Subcutaneous adipose tissue (tissue), 4 donors: ENCODE results near the gene CWC22. TPM values are rescaled to one million over a fixed set of nuclear protein-coding genes. Genes with fewer than 3 reads are reported as not detected.

Source experiments
- total RNA-seq, 4 donors: library from RNA; depleted of rRNA; stranded (reverse); fragments of >200 nt; gene quantifications; one replicate each; pipeline ENCODE4 v1.1.0, GENCODE V29; 2016
- TF ChIP-seq, protein P1 (sequence below): fragments of 450-650 bp; IDR thresholded peaks from one replicate; pipeline ENCODE4 v1.5.1; 2016; ENCODE audit warnings: low read depth, mild to moderate bottlenecking, control low read depth, antibody characterized with exemption, moderate library complexity

Gene CWC22
- total RNA-seq, 4 donors from 2014 or later = 14.3 to 23.6 (median 22.0) TPM

- TF ChIP-seq, protein P1, sequence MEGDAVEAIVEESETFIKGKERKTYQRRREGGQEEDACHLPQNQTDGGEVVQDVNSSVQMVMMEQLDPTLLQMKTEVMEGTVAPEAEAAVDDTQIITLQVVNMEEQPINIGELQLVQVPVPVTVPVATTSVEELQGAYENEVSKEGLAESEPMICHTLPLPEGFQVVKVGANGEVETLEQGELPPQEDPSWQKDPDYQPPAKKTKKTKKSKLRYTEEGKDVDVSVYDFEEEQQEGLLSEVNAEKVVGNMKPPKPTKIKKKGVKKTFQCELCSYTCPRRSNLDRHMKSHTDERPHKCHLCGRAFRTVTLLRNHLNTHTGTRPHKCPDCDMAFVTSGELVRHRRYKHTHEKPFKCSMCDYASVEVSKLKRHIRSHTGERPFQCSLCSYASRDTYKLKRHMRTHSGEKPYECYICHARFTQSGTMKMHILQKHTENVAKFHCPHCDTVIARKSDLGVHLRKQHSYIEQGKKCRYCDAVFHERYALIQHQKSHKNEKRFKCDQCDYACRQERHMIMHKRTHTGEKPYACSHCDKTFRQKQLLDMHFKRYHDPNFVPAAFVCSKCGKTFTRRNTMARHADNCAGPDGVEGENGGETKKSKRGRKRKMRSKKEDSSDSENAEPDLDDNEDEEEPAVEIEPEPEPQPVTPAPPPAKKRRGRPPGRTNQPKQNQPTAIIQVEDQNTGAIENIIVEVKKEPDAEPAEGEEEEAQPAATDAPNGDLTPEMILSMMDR = no peak
Observed at GRCh38 chr2:179936141-179936540, 71.0 kb downstream of the CWC22 start.

GRCh38 chr2:179932786-179933185 is 74.3 kb downstream of the CWC22 start:
- TF ChIP-seq, protein P1 = no peak

DNA sequence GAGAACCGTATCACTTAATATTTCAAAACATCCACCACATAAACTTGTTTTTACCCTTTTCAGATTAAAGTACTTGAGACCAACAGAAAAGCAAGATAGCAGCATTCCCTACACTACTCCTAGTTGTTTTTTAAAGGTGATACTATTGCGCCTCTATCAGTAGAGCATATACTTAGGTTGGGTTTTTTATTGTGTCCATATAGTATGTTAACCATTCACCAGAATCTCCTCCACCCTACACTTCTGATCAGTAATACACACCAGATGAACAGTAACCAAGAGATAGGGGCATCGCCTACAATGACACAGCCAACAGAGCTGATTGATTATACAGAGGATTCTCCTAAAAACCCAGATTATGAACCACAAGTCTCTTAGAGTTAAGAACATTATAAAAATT is 75.6 kb downstream of the CWC22 start:
- TF ChIP-seq, protein P1 = no peak

DNA sequence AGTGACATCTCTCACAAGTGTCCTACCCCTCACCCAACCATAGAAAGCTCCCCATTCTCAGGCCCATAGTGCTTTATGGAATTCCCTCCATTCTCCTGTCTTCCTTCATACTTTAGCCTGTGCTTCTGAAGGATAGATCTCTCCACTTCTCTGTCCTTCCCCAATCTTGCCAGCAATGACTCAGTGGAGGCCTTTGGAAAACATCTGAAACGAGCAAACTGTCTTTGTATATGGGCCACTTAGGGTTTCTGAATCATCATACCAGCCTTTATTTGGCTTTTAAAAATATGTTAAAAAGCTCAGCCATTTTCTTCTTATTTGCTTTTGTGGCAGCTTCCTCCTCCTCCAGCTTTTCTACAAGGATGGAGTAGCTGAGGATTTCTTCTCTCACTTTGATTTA is 80.1 kb downstream of the CWC22 start:
- TF ChIP-seq, protein P1 = no peak

GRCh38 chr2:179925713-179926112 is 81.4 kb downstream of the CWC22 start:
- TF ChIP-seq, protein P1 = no peak

GRCh38 chr2:179917272-179917671 is 89.8 kb downstream of the CWC22 start:
- TF ChIP-seq, protein P1 = no peak

GRCh38 chr2:179915395-179915992 is 91.6 kb downstream of the CWC22 start:
- TF ChIP-seq, protein P1 = no peak
